Endothelial cell of umbilical vein (primary cell): ENCODE results near the gene SPON1. TPM values are rescaled to one million over a fixed set of nuclear protein-coding genes. Genes with fewer than 3 reads are reported as not detected.

Experiments used
- BruUV-seq: library from RNA; stranded (reverse); fragments of 400-500 nt; replicated peaks from 2 replicates; lab custom pipeline; 2021; lab: Mats Ljungman, UMichigan
- CTCF ChIA-PET: fragments of 300-600, 350-600 bp; sonication (Branson Sonifier 250); formaldehyde crosslinking; loops from one replicate; lab custom pipeline; 2021; ENCODE audit warnings: antibody characterized with exemption, inconsistent platforms; lab: Charles Lee
- POLR2A ChIA-PET: fragments of 300-600, 350-600 bp; sonication (Branson Sonifier 250); formaldehyde crosslinking; loops from one replicate; lab custom pipeline; 2021; ENCODE audit warnings: antibody characterized with exemption, inconsistent platforms; lab: Charles Lee
- DNase-seq: peaks from one replicate; pipeline ENCODE4 v3.0.0-alpha.2; 2011; ENCODE audit warnings: low read depth, low spot score
- FAIRE-seq: peaks from 2 replicates; lab custom pipeline; 2011; peaks lifted over from hg19 to GRCh38; lab: Jason Lieb, UNC
- H2AFZ ChIP-seq: 2 replicates; pipeline ENCODE4 v1.6.0; 2012; ENCODE audit warnings: low read depth, low read length, control low read depth, inconsistent platforms
- H3K27ac ChIP-seq: 2 replicates; pipeline ENCODE4 v1.5.1; 2011; ENCODE audit warnings: low read depth, mild to moderate bottlenecking, control low read depth, low read length, moderate library complexity; ENCODE audit not compliant: insufficient read depth
- H3K27me3 ChIP-seq, 2 experiments: 2 replicates each; pipeline versions ENCODE4 v1.6.0 to v1.6.1; 2011; ENCODE audit warnings: low read length in 2 of 2, mixed read lengths in 1 of 2; ENCODE audit not compliant: control insufficient read depth in 2 of 2, insufficient read depth in 2 of 2
- H3K36me3 ChIP-seq, 2 experiments: 2 replicates in 1 of 2; 3 replicates in 1 of 2; pipeline ENCODE4 v1.5.1; 2011; ENCODE audit warnings: low read length in 2 of 2, mild to moderate bottlenecking in 1 of 2, moderate library complexity in 1 of 2; ENCODE audit not compliant: control insufficient read depth in 2 of 2, insufficient read depth in 2 of 2; ENCODE audit errors: extremely low read depth in 1 of 2
- H3K4me1 ChIP-seq: 3 replicates; pipeline ENCODE4 v1.5.1; 2011; ENCODE audit warnings: mild to moderate bottlenecking, low read length; ENCODE audit not compliant: control insufficient read depth, insufficient read depth; ENCODE audit errors: extremely low read depth
- H3K4me2 ChIP-seq: 2 replicates; pipeline ENCODE4 v1.6.1; 2011; ENCODE audit warnings: low read length, control low read depth, mixed read lengths; ENCODE audit not compliant: insufficient read depth
- H3K4me3 ChIP-seq, 3 experiments: fragments of 200-600 bp in 1 of 3; sonication (generic), shearing (Covaris generic) in 1 of 3; replicated peaks in 1 of 3; 2 replicates each; pipeline ENCODE4 v1.5.1; 2011 to 2016; ENCODE audit warnings: control low read depth in 3 of 3, low read length in 3 of 3, mild to moderate bottlenecking in 2 of 3, inconsistent platforms in 1 of 3, low read depth in 1 of 3, moderate library complexity in 1 of 3; ENCODE audit not compliant: insufficient read depth in 1 of 3
- H3K79me2 ChIP-seq: 2 replicates; pipeline ENCODE4 v1.6.0; 2012; ENCODE audit warnings: low read length, inconsistent platforms; ENCODE audit not compliant: control insufficient read depth, insufficient read depth
- H3K9ac ChIP-seq: replicated peaks from 2 replicates; pipeline ENCODE3; 2011; ENCODE audit warnings: low read length, control low read depth; ENCODE audit not compliant: insufficient read depth; ENCODE audit errors: extremely low read depth
- H3K9me1 ChIP-seq: replicated peaks from 3 replicates; pipeline ENCODE4 v1.6.0; 2011; ENCODE audit warnings: mild to moderate bottlenecking, low read length; ENCODE audit not compliant: control insufficient read depth, insufficient read depth; ENCODE audit errors: extremely low read depth
- H3K9me3 ChIP-seq: replicated peaks from 2 replicates; pipeline ENCODE4 v1.5.1; 2012; ENCODE audit warnings: low read length, inconsistent platforms; ENCODE audit not compliant: control insufficient read depth, insufficient read depth
- H4K20me1 ChIP-seq: replicated peaks from 2 replicates; pipeline ENCODE3; 2011; ENCODE audit warnings: mild to moderate bottlenecking, low read length; ENCODE audit not compliant: control insufficient read depth, insufficient read depth; ENCODE audit errors: extremely low read depth
- EZH2 ChIP-seq: IDR thresholded peaks from 2 replicates; pipeline ENCODE4 v1.6.1; 2012; ENCODE audit warnings: borderline replicate concordance, low read depth, mild to moderate bottlenecking, moderate library complexity, low read length, inconsistent platforms; ENCODE audit not compliant: severe bottlenecking
- FOS ChIP-seq: IDR thresholded peaks from 2 replicates; pipeline ENCODE4 v1.6.1; 2011; ENCODE audit warnings: mild to moderate bottlenecking, low read length, moderate library complexity, borderline replicate concordance; ENCODE audit not compliant: insufficient read depth
- GATA2 ChIP-seq: IDR thresholded peaks from 2 replicates; pipeline ENCODE4 v1.7.0; 2011; ENCODE audit warnings: low read depth, mild to moderate bottlenecking, moderate library complexity, mixed read lengths, low read length; ENCODE audit not compliant: insufficient read length, insufficient read depth
- JUN ChIP-seq: IDR thresholded peaks from 2 replicates; pipeline ENCODE4 v1.6.1; 2011; ENCODE audit warnings: borderline replicate concordance, low read depth; ENCODE audit not compliant: insufficient read length, insufficient read depth
- MYC ChIP-seq: IDR thresholded peaks from one replicate; pipeline ENCODE4 v1.6.1; 2011; ENCODE audit warnings: mild to moderate bottlenecking, low read depth, low read length
- POLR2A ChIP-seq: IDR thresholded peaks from 2 replicates; pipeline ENCODE4 v1.6.1; 2012; ENCODE audit warnings: low read depth, mild to moderate bottlenecking, control low read depth, low read length
- POLR2AphosphoS5 ChIP-seq: IDR thresholded peaks from 2 replicates; pipeline ENCODE4 v1.6.1; 2012; ENCODE audit warnings: low read depth, mild to moderate bottlenecking, control low read depth, low read length, moderate library complexity; ENCODE audit not compliant: insufficient read depth
- dilution Hi-C: fragments of 300-500 bp; cut with MboI; formaldehyde crosslinking; loops from one replicate; pipeline ENCODE4 v1.15.0; 2019; ENCODE audit warnings: low sequenced_read_pairs; ENCODE audit not compliant: extremely low pct_ligation_motif_present
- intact Hi-C: fragments of 100-400 bp; cut with micrococcal nuclease; formaldehyde crosslinking; loops from one replicate; pipeline ENCODE4 v1.10.0; 2022
- polyA plus RNA-seq, 4 experiments: library from polyadenylated mRNA; depleted of rRNA in 3 of 4; stranded (reverse) in 3 of 4; unstranded in 1 of 4; fragments of >200 nt; gene quantifications; 2 replicates each; pipeline versions ENCODE4 v1.2.1 to v1.2.3, GENCODE V29; 2011 to 2012; ENCODE audit warnings: missing spikeins in 1 of 4
- total RNA-seq: library from RNA; stranded (reverse); gene quantifications from 2 replicates; pipeline ENCODE4 v1.2.3, GENCODE V29; 2021
- TF ChIP-seq, protein P1 (sequence below), 2 donors: IDR thresholded peaks; 1 replicate in 1 of 2; 2 replicates in 1 of 2; pipeline ENCODE4 v1.5.1; 2011; ENCODE audit warnings: low read length in 2 of 2, mild to moderate bottlenecking in 2 of 2, moderate library complexity in 2 of 2, control low read depth in 1 of 2, inconsistent platforms in 1 of 2, low read depth in 1 of 2; ENCODE audit not compliant: insufficient read depth in 1 of 2; ENCODE audit errors: extremely low read depth in 1 of 2
- TF ChIP-seq, protein P2 (sequence below): IDR thresholded peaks from 2 replicates; pipeline ENCODE4 v1.6.1; 2011; ENCODE audit not compliant: insufficient read depth, insufficient read length

SPON1 gene
- total and polyA plus RNA-seq, 2 donors (not counting 3 experiments of a cell fraction or from before 2014, with no cell fraction given) = 0.31 TPM; not detected in 1

DNA sequence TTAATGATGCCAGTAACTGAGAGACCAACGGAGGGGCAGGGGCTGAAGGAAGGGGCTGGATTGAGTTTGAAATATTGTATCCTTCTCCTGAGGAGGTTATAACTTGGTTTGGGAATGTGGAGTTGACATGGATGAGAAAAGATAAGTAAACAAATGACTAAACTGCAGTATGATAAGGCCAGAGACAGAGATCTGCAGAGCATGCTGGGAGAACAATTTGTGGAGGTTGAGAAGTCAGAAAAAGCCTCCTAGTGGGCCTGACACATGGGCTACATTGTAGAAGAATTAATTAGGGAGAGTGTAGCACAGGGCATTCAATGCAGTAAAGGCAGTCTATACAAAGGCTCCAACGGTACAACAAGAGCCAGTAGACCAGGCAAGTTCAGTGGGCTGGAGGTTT, 55.9 kb downstream of the SPON1 start:
- POLR2A ChIA-PET = no interaction called here
- Histone ChIP-seq H3K9me3 (no peaks in the 10 kb centered on the region), H2AFZ (no peak overlapping the region), H3K36me3 (no peaks in the 10 kb centered on the region), H3K27me3 (peaks cover 0 to 6% of the 10 kb centered on the region in 2 experiments), H3K4me2 (no peak overlapping the region), H3K9ac (no peak overlapping the region), H3K79me2 (no peaks in the 10 kb centered on the region), H3K9me1 (no peaks in the 10 kb centered on the region), H3K4me1 (peaks cover 3% of the 10 kb centered on the region), H3K27ac (no peak overlapping the region), H4K20me1 (no peaks in the 10 kb centered on the region), H3K4me3 (no peak overlapping the region)
- FAIRE-seq (no peak), DNase-seq (no peak)
- CTCF ChIA-PET = no interaction called here
- TF ChIP-seq, protein P1, sequence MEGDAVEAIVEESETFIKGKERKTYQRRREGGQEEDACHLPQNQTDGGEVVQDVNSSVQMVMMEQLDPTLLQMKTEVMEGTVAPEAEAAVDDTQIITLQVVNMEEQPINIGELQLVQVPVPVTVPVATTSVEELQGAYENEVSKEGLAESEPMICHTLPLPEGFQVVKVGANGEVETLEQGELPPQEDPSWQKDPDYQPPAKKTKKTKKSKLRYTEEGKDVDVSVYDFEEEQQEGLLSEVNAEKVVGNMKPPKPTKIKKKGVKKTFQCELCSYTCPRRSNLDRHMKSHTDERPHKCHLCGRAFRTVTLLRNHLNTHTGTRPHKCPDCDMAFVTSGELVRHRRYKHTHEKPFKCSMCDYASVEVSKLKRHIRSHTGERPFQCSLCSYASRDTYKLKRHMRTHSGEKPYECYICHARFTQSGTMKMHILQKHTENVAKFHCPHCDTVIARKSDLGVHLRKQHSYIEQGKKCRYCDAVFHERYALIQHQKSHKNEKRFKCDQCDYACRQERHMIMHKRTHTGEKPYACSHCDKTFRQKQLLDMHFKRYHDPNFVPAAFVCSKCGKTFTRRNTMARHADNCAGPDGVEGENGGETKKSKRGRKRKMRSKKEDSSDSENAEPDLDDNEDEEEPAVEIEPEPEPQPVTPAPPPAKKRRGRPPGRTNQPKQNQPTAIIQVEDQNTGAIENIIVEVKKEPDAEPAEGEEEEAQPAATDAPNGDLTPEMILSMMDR (IDR thresholded peaks at IDR 0.05; ENCODE audit: extremely low read depth in 1 of 2, insufficient read depth in 1 of 2, low read depth in 1 of 2, low read length in 2 of 2) = no peak
- no peak for TF ChIP-seq POLR2A
- TF ChIP-seq MYC = no peak
- TF ChIP-seq GATA2 = no peak
- intact Hi-C loops (no loop called here), dilution Hi-C loops (no loop called here)
- BruUV-seq = no TSS peak

DNA sequence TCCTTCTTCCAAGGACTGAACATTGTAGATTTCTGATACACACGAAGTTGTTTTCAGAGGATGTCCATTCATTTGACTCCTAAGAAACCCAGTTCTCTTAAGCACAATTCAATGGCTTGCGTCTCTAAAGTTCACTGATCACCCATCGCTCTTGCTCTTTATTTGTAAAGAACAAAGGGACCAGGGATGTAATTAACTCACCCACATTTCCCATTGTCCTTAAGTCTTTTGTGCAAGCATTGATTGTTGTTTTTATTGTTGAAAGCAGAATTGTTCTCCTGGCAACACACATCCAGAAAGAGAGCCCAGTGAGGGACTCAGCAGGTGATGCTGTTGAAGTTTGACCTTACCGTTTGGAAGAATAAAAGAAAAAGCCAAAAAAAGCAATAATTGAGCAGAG, 59.2 kb downstream of the SPON1 start:
- DNase-seq (no peak), FAIRE-seq (no peak)
- dilution Hi-C loops (no loop called here), intact Hi-C loops (no loop called here)
- Histone ChIP-seq H3K79me2 (no peaks in the 10 kb centered on the region), H3K36me3 (no peaks in the 10 kb centered on the region), H3K4me1 (no peaks in the 10 kb centered on the region), H2AFZ (no peak overlapping the region), H3K9me1 (no peaks in the 10 kb centered on the region), H3K9me3 (no peaks in the 10 kb centered on the region), H3K27me3 (peaks cover 0 to 6% of the 10 kb centered on the region in 2 experiments), H4K20me1 (no peaks in the 10 kb centered on the region), H3K27ac (no peak overlapping the region), H3K4me2 (no peak overlapping the region), H3K4me3 (no peak overlapping the region), H3K9ac (no peak overlapping the region)
- ChIA-PET POLR2A (no interaction called here), CTCF (no interaction called here)
- no TSS peak for BruUV-seq
- TF ChIP-seq JUN = no peak
- no peak for TF ChIP-seq FOS
- no peak for TF ChIP-seq GATA2
- TF ChIP-seq, protein P1 (IDR thresholded peaks at IDR 0.05; ENCODE audit: extremely low read depth in 1 of 2, insufficient read depth in 1 of 2, low read depth in 1 of 2, low read length in 2 of 2) = no peak
- no peak for TF ChIP-seq POLR2A
- no peak for TF ChIP-seq POLR2AphosphoS5
- no peak for TF ChIP-seq MYC
- TF ChIP-seq, protein P2, sequence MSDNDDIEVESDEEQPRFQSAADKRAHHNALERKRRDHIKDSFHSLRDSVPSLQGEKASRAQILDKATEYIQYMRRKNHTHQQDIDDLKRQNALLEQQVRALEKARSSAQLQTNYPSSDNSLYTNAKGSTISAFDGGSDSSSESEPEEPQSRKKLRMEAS = no peak
- TF ChIP-seq EZH2 = no peak
